Smooth muscle cell (in vitro differentiated cells): ENCODE measurements around the gene SLC16A6. TPM values are rescaled to one million over a fixed set of nuclear protein-coding genes. Genes with fewer than 3 reads are reported as not detected.

Source experiments
- DNase-seq: peaks from one replicate; lab custom pipeline; 2025; ENCODE audit not compliant: unreplicated experiment; lab: John Stamatoyannopoulos, UW
- H2AFZ ChIP-seq: fragments of 200-600 bp; sonication (generic); 2 replicates; pipeline ENCODE4 v1.6.0; 2016; ENCODE audit warnings: antibody characterized with exemption, low read depth, mild to moderate bottlenecking
- H3F3A ChIP-seq: fragments of 200-600 bp; sonication (generic); 2 replicates; pipeline ENCODE4 v1.6.0; 2017; ENCODE audit warnings: antibody characterized with exemption, low read depth
- H3K27ac ChIP-seq: fragments of 200-600 bp; sonication (generic); 2 replicates; pipeline ENCODE4 v1.5.1; 2016; ENCODE audit warnings: low read depth, mild to moderate bottlenecking
- H3K27me3 ChIP-seq: fragments of 200-600 bp; sonication (generic); 2 replicates; pipeline ENCODE4 v1.6.1; 2016; ENCODE audit warnings: low read depth, mild to moderate bottlenecking
- H3K36me3 ChIP-seq: fragments of 200-600 bp; sonication (generic); 2 replicates; pipeline ENCODE4 v1.5.1; 2016; ENCODE audit warnings: low read depth
- H3K4me1 ChIP-seq: fragments of 200-600 bp; sonication (generic); 2 replicates; pipeline ENCODE4 v1.5.1; 2016; ENCODE audit warnings: low read depth
- H3K4me2 ChIP-seq: fragments of 200-600 bp; sonication (generic); 2 replicates; pipeline ENCODE4 v1.6.0; 2016; ENCODE audit warnings: mild to moderate bottlenecking
- H3K4me3 ChIP-seq: fragments of 200-600 bp; sonication (generic); 2 replicates; pipeline ENCODE4 v1.5.1; 2016; ENCODE audit warnings: mild to moderate bottlenecking
- H3K79me2 ChIP-seq: fragments of 200-600 bp; sonication (generic); 2 replicates; pipeline ENCODE4 v1.6.0; 2016; ENCODE audit warnings: low read depth, mild to moderate bottlenecking
- H3K9ac ChIP-seq: fragments of 200-600 bp; sonication (generic); 2 replicates; pipeline ENCODE4 v1.6.0; 2016; ENCODE audit warnings: low read depth
- H3K9me3 ChIP-seq: fragments of 200-600 bp; sonication (generic); replicated peaks from 2 replicates; pipeline ENCODE4 v1.5.1; 2016; ENCODE audit warnings: low read depth
- H4K20me1 ChIP-seq: fragments of 200-600 bp; sonication (generic); 2 replicates; pipeline ENCODE4 v1.6.0; 2016; ENCODE audit warnings: low read depth
- WGBS: methylation state at CpG from one replicate; pipeline ENCODE4 v1.1.7; 2016; ENCODE audit warnings: low lambda C conversion rate; 5-methylcytosine and 5-hydroxymethylcytosine counted together
- polyA plus RNA-seq: library from polyadenylated mRNA; unstranded; fragments of >200 nt; fragmentation: Nextera tagmentation; extraction: Ambion mirVana; gene quantifications from 2 replicates; pipeline ENCODE4 v1.2.1, GENCODE V29; 2016
- total RNA-seq: library from RNA; depleted of rRNA; stranded (reverse); fragments of >200 nt; gene quantifications from 2 replicates; pipeline ENCODE4 v1.2.3, GENCODE V29; 2014
- TF ChIP-seq, protein P1 (sequence below): fragments of 200-600 bp; sonication (generic); IDR thresholded peaks from 2 replicates; pipeline ENCODE4 v1.5.1; 2017; ENCODE audit warnings: borderline replicate concordance, mild to moderate bottlenecking, antibody characterized with exemption; ENCODE audit not compliant: insufficient read depth, poor library complexity, severe bottlenecking

The SLC16A6 gene
- total and polyA plus RNA-seq, 2 experiments from 2014 or later = 0.04 TPM; not detected in 1

- peaks cover 6% of the 10 kb centered on the region for H3K4me1 ChIP-seq
- H3K79me2 ChIP-seq = no peaks in the 10 kb centered on the region
- no peak overlapping the region for H3K27ac ChIP-seq
- WGBS = 98% methylated on average over 8 of the region's 8 CpGs
- no peaks in the 10 kb centered on the region for H3F3A ChIP-seq
- TF ChIP-seq, protein P1, sequence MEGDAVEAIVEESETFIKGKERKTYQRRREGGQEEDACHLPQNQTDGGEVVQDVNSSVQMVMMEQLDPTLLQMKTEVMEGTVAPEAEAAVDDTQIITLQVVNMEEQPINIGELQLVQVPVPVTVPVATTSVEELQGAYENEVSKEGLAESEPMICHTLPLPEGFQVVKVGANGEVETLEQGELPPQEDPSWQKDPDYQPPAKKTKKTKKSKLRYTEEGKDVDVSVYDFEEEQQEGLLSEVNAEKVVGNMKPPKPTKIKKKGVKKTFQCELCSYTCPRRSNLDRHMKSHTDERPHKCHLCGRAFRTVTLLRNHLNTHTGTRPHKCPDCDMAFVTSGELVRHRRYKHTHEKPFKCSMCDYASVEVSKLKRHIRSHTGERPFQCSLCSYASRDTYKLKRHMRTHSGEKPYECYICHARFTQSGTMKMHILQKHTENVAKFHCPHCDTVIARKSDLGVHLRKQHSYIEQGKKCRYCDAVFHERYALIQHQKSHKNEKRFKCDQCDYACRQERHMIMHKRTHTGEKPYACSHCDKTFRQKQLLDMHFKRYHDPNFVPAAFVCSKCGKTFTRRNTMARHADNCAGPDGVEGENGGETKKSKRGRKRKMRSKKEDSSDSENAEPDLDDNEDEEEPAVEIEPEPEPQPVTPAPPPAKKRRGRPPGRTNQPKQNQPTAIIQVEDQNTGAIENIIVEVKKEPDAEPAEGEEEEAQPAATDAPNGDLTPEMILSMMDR = no peak
- no peak overlapping the region for H3K4me2 ChIP-seq
- no peaks in the 10 kb centered on the region for H3K36me3 ChIP-seq
- no peak overlapping the region for H3K4me3 ChIP-seq
- DNase-seq = no peak
- H3K9me3 ChIP-seq = no peaks in the 10 kb centered on the region
- H4K20me1 ChIP-seq = no peaks in the 10 kb centered on the region
- no peak overlapping the region for H3K9ac ChIP-seq
- no peaks in the 10 kb centered on the region for H3K27me3 ChIP-seq
- H2AFZ ChIP-seq = no peak overlapping the region
Measured at GRCh38 chr17:68324654-68325336, 33.9 kb upstream of the SLC16A6 start.

DNA sequence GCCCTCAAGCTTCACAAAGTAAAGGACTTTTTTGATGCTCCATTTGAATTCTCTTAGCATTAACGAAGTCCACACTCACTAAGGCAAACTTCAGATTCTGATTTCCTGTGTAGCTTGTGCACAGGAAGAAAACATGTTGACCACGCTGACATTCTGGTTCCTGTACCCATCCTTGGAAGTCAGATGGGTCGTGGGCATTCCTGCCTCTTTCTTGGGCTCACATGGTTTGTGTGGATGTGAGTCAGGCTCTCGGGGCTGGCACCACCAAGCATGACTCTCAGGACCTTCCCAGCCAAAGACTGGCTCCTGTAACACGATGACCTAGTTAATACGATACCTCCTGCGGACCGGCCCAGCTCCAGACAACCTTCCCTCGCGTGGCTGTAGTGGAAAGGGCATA, 33.2 kb upstream of the SLC16A6 start:
- Histone ChIP-seq H3K79me2 (no peaks in the 10 kb centered on the region), H3K27ac (no peak overlapping the region), H3K4me1 (peaks cover 6% of the 10 kb centered on the region), H3F3A (no peaks in the 10 kb centered on the region), H3K4me2 (no peak overlapping the region), H3K9ac (no peak overlapping the region), H3K36me3 (no peaks in the 10 kb centered on the region), H3K4me3 (no peak overlapping the region), H4K20me1 (no peaks in the 10 kb centered on the region), H3K27me3 (no peaks in the 10 kb centered on the region), H2AFZ (no peak overlapping the region), H3K9me3 (no peaks in the 10 kb centered on the region)
- TF ChIP-seq, protein P1 = no peak
- no peak for DNase-seq
- WGBS = 93% methylated on average over 10 of the region's 10 CpGs

GRCh38 chr17:68322630-68323029, 31.7 kb upstream of the SLC16A6 start:
- Histone ChIP-seq H3K9me3 (no peaks in the 10 kb centered on the region), H4K20me1 (no peaks in the 10 kb centered on the region), H3K79me2 (no peaks in the 10 kb centered on the region), H3K9ac (no peak overlapping the region), H3K4me1 (peaks cover 6% of the 10 kb centered on the region), H3K27me3 (no peaks in the 10 kb centered on the region), H3K27ac (no peak overlapping the region), H3K4me3 (no peak overlapping the region), H3F3A (no peaks in the 10 kb centered on the region), H2AFZ (no peak overlapping the region), H3K36me3 (no peaks in the 10 kb centered on the region), H3K4me2 (no peak overlapping the region)
- WGBS = 64% methylated on average over 3 of the region's 3 CpGs
- TF ChIP-seq, protein P1 = no peak
- DNase-seq = no peak

DNA sequence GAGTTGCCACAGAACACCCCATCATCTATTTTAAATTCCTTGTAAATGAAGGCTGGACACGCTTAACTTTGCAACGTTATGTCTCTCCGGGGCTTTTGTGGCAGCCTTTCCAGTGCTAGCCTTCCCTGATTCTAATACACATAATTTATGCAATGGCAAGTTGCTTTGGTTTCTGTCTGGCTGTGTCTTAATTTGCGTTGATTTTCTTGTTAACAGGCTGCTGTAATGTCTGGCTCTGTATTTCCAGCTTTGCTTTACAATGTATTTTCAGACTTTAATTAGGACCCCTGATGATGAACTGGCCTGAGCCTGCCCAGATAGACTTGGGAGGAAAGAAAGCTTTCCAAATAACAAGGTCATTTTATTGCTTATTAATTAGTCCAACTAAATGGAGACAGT, 30.6 kb upstream of the SLC16A6 start:
- Histone ChIP-seq H4K20me1 (no peaks in the 10 kb centered on the region), H3K27ac (no peak overlapping the region), H3K36me3 (no peaks in the 10 kb centered on the region), H3K79me2 (no peaks in the 10 kb centered on the region), H3K27me3 (no peaks in the 10 kb centered on the region), H3K4me1 (peaks cover 6% of the 10 kb centered on the region), H3K4me2 (no peak overlapping the region), H3F3A (no peaks in the 10 kb centered on the region), H3K9ac (no peak overlapping the region), H3K9me3 (no peaks in the 10 kb centered on the region), H2AFZ (no peak overlapping the region), H3K4me3 (no peak overlapping the region)
- TF ChIP-seq, protein P1 = no peak
- WGBS = 91% methylated on average over 4 of the region's 4 CpGs
- no peak for DNase-seq
